Heart left ventricle (tissue), 13 donors: ENCODE results near the gene RBMS2.

Experiments
- CTCF ChIP-seq, 12 donors: fragments of 200-600 bp; sonication (generic) in 4 of 12; IDR thresholded peaks; one replicate each; pipeline versions ENCODE4 v1.5.0 to v1.8.0; 2018 to 2022; ENCODE audit warnings: antibody characterized with exemption in 12 of 12, mild to moderate bottlenecking in 5 of 12
- POLR2A ChIP-seq, 2 donors: fragments of 450-650 bp; IDR thresholded peaks; one replicate each; pipeline ENCODE4 v1.6.1; 2017; ENCODE audit warnings: antibody characterized with exemption in 2 of 2, mild to moderate bottlenecking in 2 of 2, moderate library complexity in 2 of 2
- donor health status: ischemic (EF 13 %, LVEDD 7.1; RV severe dilation, severe dysfunction).
- donor health status: DM: no; HTN: yes; CAD: no.
- donor health status: DM: no; HTN: no; CAD: no.
- donor health status: ischemic (EF 25% LVEDD 6.9; RV normal size, moderate dysfunction).
- donor health status: ischemic (EF 25% LVEDD 5.7; RV mildly dilated, moderate dysfunction).
- donor health status: ischemic (EF 35%, LVEDD 5.7; RV mildly dilated, moderate dysfunction).
- donor health status: nonischemic (EF 11% LVEDD 7.7; RV severe dilation, severe dysfunction).
- donor health status: DM: yes; HTN: yes; CAD: no.
- donor health status: PGD.
- donor health status: ischemic (EF 29% LVEDD 5.4; RV normal size, mild dysfunction).
- donor health status: nonischemic (EF 23%, LVEDD 6.1; RV moderate dilation, normal function).

GRCh38 chr12:56629459-56630179 is 108.0 kb downstream of the RBMS2 start:
- TF ChIP-seq CTCF (IDR thresholded peaks at IDR 0.05) (no peak), POLR2A (IDR thresholded peaks at IDR 0.05) (no peak)
